GM21723 (cell line): Measurements from ENCODE around the gene TTC17.
A peak's percentile ranks its signal among the peaks of the same experiment; 100 is the strongest.
"Not testable (repeated sequence)": the region's sequence is repeated elsewhere in the genome, so short reads cannot be mapped to it uniquely, and the experiment has no call there.

ENCODE experiments used
- ATAC-seq: cut with Tn5 transposase; IDR thresholded peaks from one replicate; pipeline ENCODE4 v1.9.1; 2021; ENCODE audit warnings: mild to moderate bottlenecking, moderate library complexity; ENCODE audit not compliant: unreplicated experiment

TTC17 gene

DNA sequence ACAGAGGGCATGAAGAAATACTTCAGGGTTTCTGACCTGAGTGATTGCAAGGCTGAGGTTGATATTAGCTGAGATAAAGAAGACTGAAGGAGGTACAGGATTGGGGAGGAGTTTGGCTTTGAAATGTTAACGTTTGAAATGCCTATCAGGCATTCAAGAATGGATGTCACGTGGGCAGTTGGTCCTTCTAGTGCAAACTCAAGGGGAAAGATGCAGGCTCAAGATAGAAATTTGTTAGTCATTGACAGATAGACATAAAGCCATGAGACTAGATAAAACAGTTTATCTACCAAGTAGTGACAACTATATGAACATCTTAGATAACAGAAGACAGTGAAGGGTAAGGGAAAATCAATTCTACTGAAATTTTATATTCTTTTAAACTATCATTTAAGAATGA, 23.1 kb downstream of the TTC17 start:
- ATAC-seq: no peak

- no peak for ATAC-seq
Observed at GRCh38 chr11:43382614-43383013, 23.9 kb downstream of the TTC17 start.

DNA sequence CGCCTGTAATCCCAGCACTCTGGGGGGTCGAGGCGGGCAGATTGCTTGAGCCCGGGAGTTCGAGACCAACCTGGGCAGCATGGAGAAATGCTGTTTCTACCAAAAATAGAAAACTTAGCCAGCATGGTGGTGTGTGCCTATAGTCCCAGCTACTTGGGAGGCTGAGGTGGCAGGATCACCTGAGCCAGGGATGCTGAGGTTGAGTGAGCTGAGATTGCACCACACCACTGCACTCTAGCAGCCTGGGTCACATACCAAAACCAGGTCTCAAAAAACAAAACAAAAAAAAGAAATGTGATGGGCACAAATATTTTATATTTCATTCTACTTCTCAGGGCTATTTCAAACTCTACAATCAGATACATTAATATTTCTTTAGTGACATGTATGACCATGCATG, 25.7 kb downstream of the TTC17 start:
- ATAC-seq: no peak

DNA sequence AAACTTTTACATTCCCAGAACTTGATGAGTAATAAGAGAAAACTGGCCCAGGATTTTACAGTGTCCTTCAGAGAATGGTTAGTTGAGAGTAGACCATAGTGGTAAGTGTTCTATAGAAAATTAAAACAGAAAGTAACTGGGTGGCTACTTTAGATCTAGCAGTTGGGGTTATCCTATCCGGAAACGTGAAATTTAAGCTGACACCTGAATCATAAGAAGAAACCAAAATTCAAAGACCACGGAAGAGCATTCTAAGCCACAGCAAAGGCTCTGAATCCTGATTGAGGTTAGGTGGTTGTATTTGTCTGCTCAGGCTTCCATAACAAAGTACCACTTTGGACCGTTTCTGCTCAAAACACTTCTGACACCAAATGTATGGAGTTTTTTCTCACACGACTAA, 34.0 kb downstream of the TTC17 start:
- ATAC-seq: no peak

DNA sequence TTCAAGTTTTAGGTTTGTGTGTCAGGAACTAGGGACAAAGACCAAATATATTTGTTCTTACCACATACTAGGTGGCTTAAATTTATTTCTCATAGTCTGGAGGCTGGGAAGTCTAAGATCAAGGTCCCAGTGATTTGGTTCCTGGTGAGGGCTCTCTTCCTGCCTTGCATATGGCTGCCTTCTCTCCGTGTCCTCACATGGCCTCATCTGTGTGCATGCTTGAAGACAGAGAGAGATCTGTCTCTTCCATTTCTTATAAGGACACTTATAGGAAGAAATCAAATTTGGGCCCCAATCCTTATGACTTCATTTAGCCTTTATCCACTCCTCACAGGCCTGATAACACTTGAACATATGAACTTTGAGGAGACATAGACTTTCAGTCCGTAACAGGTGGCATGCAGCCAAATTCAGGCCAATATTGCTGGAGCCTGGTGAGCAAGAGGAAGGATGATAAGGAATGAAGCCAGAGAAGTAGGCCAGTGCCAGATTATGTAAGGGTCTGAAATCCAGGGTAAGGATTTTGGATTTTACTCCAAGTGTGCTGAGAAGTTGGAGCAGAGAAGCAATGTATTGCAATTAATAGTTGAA, 35.1 kb downstream of the TTC17 start:
- no peak for ATAC-seq

GRCh38 chr11:43396617-43397016, 37.9 kb downstream of the TTC17 start:
- no peak for ATAC-seq

GRCh38 chr11:43397251-43397650, 38.5 kb downstream of the TTC17 start:
- no peak for ATAC-seq

- no peak for ATAC-seq
Observed at GRCh38 chr11:43399983-43400630, 41.4 kb downstream of the TTC17 start.

- no peak for ATAC-seq
Observed at GRCh38 chr11:43401252-43401651, 42.5 kb downstream of the TTC17 start.

- ATAC-seq: not testable (repeated sequence)
Observed at GRCh38 chr11:43401811-43402210, 43.1 kb downstream of the TTC17 start.

DNA sequence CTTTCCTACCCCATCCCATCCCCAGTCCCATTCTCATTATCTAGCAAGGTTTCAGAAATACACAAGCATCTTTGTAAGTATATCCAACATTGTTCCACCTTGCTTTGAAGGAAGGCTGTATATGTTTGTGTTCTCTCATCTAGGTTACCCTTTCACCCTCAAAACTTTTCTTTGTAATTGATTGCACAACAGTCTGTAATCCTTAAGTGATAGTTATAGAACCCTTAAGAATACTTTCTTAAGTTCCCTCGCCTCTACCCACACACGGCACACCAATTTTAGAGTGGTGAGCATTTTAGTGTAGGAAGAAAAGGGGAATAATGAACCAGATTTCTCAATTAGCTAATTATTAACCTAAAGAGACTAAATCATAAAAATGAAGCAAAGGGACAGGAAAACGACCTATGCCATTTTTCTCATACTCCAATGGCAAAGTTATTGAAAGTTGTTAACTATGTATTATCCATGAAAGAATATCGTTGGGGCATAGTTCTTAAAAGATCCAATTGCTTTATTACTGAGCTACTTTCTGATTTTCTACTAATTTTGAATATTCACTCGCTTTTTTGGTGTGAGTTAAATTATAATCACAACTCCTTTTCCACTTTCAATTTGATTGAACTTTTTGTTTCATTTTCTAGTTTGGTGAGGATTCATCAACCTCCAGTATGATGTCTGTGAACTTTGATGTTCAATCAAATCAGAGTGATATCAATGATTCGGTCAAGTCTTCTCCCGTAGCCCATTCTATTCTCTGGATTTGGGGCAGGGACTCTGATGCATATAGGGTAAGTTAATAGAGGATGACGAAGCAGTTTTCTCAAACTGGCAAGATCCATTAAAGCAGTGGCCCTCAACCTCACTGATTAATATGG, 44.9 kb downstream of the TTC17 start:
- ATAC-seq: no peak

GRCh38 chr11:43404406-43404805, 45.7 kb downstream of the TTC17 start:
- no peak for ATAC-seq

GRCh38 chr11:43404836-43405479, 46.2 kb downstream of the TTC17 start:
- ATAC-seq: no peak

GRCh38 chr11:43408277-43408676, 49.6 kb downstream of the TTC17 start:
- ATAC-seq: no peak

- ATAC-seq: no peak
Observed at GRCh38 chr11:43410394-43410793, 51.7 kb downstream of the TTC17 start.

- ATAC-seq: peak; percentile 55
Observed at GRCh38 chr11:43418197-43418596, 59.5 kb downstream of the TTC17 start.

DNA sequence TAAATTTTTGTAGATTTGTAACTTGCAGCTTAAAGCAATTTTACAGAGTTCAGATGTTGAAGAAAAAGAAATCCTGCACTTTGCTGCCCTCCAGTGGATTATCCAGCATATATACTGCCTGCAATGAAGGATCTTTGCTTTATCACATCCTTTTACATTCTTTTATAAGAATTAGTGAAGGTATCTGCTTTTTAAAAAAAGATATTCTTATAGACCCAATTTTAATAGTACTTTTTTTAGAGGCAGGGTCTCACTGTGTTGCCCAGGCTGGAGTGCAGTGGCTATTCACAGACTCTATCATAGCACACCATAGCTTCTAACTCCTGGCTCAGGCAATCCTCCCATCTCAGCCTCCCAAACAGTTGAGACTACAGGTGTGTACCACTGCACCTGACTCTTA, 60.7 kb downstream of the TTC17 start:
- peak; percentile 69 for ATAC-seq

GRCh38 chr11:43427971-43428370, 69.3 kb downstream of the TTC17 start:
- ATAC-seq: no peak

DNA sequence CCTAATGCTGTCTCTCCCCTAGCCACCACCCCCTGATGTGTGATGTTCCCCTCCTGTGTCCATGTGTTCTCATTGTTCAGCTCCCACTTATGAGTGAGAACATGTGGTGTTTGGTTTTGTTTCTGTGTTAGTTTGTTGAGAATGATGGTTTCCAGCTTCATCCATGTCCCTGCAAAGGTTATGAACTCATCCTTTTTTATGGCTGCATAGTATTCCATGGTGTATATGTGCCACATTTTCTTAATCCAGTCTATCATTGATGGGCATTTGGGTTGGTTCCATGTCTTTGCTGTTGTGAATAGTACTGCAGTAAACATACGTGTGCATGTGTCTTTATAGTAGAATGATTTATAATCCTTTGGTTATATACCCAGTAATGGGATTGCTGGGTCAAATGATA, 72.2 kb downstream of the TTC17 start:
- not testable (repeated sequence) for ATAC-seq

DNA sequence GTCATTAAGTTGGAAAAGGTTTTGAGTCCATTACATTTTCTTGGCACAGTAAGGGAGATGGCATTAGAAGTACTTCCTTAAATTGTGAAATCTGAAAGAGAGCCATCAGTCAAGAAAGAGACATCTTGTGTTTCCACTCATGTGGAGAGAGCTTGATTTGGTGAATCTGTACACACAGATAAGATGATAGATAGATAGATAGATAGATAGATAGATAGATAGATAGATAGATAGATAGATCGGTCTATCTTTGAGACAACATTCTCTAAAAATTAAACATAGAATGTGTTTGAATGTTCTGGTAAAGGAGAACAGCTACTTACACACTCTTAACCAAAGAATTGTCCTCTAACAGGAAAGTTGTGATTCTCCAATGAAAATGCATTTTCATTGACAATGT, 76.2 kb downstream of the TTC17 start:
- no peak for ATAC-seq

- no peak for ATAC-seq
Observed at GRCh38 chr11:43440486-43440885, 81.8 kb downstream of the TTC17 start.
